Measurements from ENCODE around the gene ATRIP.

ATRIP gene

DNA sequence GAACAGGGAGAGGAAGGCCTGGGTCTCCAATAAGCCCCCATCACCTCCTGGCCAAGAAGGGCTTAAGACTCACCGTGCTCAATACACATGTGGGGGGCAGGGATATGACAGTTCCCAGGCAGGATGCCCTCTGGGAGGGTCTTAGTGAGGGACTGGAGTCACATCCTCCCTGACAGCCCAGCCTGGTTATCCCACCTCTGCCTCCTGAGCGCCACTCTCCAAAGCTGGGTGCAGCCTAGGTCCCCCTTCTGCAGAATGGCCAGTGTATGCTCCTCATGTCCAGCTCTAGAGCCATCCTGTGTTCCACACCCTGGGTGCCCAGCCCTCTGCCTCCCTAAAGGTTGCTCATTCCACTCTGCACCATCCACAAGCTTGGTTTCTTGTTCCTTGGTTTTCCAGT is 58.6 kb downstream of the ATRIP start:
- Histone ChIP-seq H2AFZ (ENCODE audit: low read length) (no peak overlapping the region), H3F3A (ENCODE audit: insufficient read depth, low read length) (no peaks in the 10 kb centered on the region), H3K4me1 (ENCODE audit: insufficient read depth, low read length, severe bottlenecking) (peaks cover 14% of the 10 kb centered on the region)

DNA sequence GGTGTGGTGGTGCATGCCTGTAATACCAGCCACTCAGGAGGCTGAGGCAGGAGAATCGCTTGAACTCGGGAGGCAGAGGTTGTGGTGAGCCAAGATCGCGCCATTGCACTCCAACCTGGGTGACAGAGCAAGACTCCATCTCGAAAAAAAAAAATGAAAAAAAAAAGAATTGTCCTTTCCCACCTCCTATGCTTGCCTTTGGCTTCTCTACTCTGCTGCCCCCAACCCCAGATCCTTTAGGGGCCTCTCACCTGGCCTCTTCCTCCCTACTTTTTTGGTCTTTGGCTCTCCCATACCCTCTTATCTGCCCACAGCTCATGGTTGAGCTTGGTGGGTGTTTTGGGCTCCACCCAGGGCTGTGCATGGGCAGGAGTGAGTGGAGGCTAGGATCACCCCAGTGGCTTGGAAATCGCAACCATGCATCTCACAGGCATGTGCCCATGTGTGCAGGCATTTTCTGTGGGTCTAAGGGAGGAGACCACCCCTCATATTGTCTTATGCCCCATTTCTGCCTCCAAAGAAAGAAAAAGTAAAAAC is 59.5 kb downstream of the ATRIP start:
- Histone ChIP-seq H3K36me3 (ENCODE audit: insufficient read depth, low read length) (no peaks in the 10 kb centered on the region), H4K20me1 (ENCODE audit: insufficient read depth, low read length) (no peaks in the 10 kb centered on the region), H3K27me3 (ENCODE audit: insufficient read depth, low read length) (no peaks in the 10 kb centered on the region), H3K4me1 (ENCODE audit: insufficient read depth, low read length, severe bottlenecking) (peaks cover 14% of the 10 kb centered on the region), H3K27ac (ENCODE audit: low read depth, low read length, poor library complexity, severe bottlenecking) (no peak overlapping the region), H3K79me2 (ENCODE audit: insufficient read depth, low read length) (no peaks in the 10 kb centered on the region), H3K9me3 (ENCODE audit: low read length) (no peaks in the 10 kb centered on the region), H3F3A (ENCODE audit: insufficient read depth, low read length) (no peaks in the 10 kb centered on the region), H3K9ac (ENCODE audit: low read length) (no peak overlapping the region), H3K4me2 (ENCODE audit: low read length) (no peak overlapping the region), H3K4me3 (ENCODE audit: low read depth, low read length, poor library complexity, severe bottlenecking) (no peak overlapping the region), H2AFZ (ENCODE audit: low read length) (no peak overlapping the region), H3K9me2 (ENCODE audit: low read depth, low read length) (no peaks in the 10 kb centered on the region)
- TF ChIP-seq EZH2 (IDR thresholded peaks at IDR 0.05; ENCODE audit: borderline replicate concordance, low read length) = no peak
- TF ChIP-seq, protein P1, sequence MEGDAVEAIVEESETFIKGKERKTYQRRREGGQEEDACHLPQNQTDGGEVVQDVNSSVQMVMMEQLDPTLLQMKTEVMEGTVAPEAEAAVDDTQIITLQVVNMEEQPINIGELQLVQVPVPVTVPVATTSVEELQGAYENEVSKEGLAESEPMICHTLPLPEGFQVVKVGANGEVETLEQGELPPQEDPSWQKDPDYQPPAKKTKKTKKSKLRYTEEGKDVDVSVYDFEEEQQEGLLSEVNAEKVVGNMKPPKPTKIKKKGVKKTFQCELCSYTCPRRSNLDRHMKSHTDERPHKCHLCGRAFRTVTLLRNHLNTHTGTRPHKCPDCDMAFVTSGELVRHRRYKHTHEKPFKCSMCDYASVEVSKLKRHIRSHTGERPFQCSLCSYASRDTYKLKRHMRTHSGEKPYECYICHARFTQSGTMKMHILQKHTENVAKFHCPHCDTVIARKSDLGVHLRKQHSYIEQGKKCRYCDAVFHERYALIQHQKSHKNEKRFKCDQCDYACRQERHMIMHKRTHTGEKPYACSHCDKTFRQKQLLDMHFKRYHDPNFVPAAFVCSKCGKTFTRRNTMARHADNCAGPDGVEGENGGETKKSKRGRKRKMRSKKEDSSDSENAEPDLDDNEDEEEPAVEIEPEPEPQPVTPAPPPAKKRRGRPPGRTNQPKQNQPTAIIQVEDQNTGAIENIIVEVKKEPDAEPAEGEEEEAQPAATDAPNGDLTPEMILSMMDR (IDR thresholded peaks at IDR 0.05; ENCODE audit: low read length) = no peak

More for the DNA sequence above, 58.6 kb downstream of the ATRIP start:
- Histone ChIP-seq H3K4me2 (ENCODE audit: low read length) (no peak overlapping the region), H3K9ac (ENCODE audit: low read length) (no peak overlapping the region), H3K4me3 (ENCODE audit: low read depth, low read length, poor library complexity, severe bottlenecking) (no peak overlapping the region), H4K20me1 (ENCODE audit: insufficient read depth, low read length) (no peaks in the 10 kb centered on the region), H3K27ac (ENCODE audit: low read depth, low read length, poor library complexity, severe bottlenecking) (no peak overlapping the region), H3K9me2 (ENCODE audit: low read depth, low read length) (no peaks in the 10 kb centered on the region), H3K79me2 (ENCODE audit: insufficient read depth, low read length) (no peaks in the 10 kb centered on the region), H3K27me3 (ENCODE audit: insufficient read depth, low read length) (no peaks in the 10 kb centered on the region), H3K9me3 (ENCODE audit: low read length) (no peaks in the 10 kb centered on the region), H3K36me3 (ENCODE audit: insufficient read depth, low read length) (no peaks in the 10 kb centered on the region)
- TF ChIP-seq, protein P1 (IDR thresholded peaks at IDR 0.05; ENCODE audit: low read length) = no peak
- TF ChIP-seq EZH2 (IDR thresholded peaks at IDR 0.05; ENCODE audit: borderline replicate concordance, low read length) = no peak

DNA sequence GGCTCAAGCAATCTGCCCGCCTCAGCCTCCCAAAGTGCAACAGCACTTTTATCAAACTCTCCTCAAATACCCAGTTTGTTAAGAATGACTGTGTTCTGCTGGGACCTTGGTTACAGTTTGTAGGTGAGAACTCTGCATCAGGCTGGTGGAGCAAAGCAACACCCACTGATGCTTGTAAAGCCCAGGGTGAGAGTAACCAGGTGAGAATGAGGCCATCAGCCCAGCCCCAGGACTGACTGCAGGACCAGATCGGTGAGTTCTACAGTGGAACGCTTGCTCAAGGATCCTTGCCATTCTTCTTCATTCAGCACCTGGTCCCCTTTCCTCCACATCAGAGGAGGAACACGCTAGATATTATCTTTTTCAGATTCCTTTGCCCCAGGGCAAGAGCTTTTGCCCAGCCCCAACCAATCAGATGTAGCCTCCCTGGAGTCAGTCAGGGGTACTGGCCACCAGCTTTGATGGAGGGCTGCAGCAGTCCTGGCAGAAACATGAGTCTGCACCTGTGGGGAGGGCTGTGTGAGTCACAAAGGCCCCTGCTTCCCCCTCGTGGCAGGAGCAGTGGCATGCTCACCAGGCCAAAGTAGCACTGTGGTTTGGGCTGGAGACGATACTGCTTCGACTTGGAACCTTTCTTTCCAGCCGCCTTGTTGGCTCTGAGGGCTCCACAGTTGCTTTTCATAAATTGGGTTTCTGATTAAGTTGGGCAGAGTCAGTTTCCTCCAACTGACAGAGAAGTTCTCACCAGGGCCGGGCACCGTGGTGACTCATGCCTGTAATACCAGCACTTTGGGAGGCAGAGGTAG is 60.9 kb downstream of the ATRIP start:
- Histone ChIP-seq H3K79me2 (ENCODE audit: insufficient read depth, low read length) (no peaks in the 10 kb centered on the region), H3K4me2 (ENCODE audit: low read length) (no peak overlapping the region), H3K36me3 (ENCODE audit: insufficient read depth, low read length) (no peaks in the 10 kb centered on the region), H4K20me1 (ENCODE audit: insufficient read depth, low read length) (no peaks in the 10 kb centered on the region), H3K27ac (ENCODE audit: low read depth, low read length, poor library complexity, severe bottlenecking) (no peak overlapping the region), H3K9me2 (ENCODE audit: low read depth, low read length) (no peaks in the 10 kb centered on the region), H3K9me3 (ENCODE audit: low read length) (no peaks in the 10 kb centered on the region), H3K27me3 (ENCODE audit: insufficient read depth, low read length) (no peaks in the 10 kb centered on the region), H3K4me3 (ENCODE audit: low read depth, low read length, poor library complexity, severe bottlenecking) (no peak overlapping the region), H3K4me1 (ENCODE audit: insufficient read depth, low read length, severe bottlenecking) (peaks cover 14% of the 10 kb centered on the region), H3K9ac (ENCODE audit: low read length) (no peak overlapping the region), H3F3A (ENCODE audit: insufficient read depth, low read length) (no peaks in the 10 kb centered on the region), H2AFZ (ENCODE audit: low read length) (no peak overlapping the region)
- TF ChIP-seq EZH2 (IDR thresholded peaks at IDR 0.05; ENCODE audit: borderline replicate concordance, low read length) = no peak
- TF ChIP-seq, protein P1 (IDR thresholded peaks at IDR 0.05; ENCODE audit: low read length) = peak; percentile 95

Measured in OCI-LY1 (cell line).